ENCODE data around the gene EPN2.

DNA sequence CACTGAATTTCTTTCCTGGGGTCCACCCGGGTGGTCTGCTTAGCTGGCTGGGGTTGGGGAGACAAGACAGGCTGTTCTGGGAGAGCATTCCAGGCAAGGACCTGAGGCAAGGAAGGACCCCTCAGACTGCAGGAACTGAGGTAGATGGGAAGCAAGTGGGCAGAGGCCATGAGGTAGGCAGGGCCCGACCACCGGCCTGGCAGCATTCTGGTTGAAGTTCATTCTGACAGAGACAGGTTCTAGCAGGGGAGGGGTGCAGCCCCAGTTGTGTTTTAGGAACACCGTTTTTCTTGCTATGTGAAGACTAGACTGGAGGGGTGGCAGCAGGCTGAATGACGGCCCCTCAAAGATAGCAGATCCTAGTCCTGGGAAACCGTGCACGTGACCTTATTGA is 107.9 kb downstream of the EPN2 start:
- TF ChIP-seq, protein P1, sequence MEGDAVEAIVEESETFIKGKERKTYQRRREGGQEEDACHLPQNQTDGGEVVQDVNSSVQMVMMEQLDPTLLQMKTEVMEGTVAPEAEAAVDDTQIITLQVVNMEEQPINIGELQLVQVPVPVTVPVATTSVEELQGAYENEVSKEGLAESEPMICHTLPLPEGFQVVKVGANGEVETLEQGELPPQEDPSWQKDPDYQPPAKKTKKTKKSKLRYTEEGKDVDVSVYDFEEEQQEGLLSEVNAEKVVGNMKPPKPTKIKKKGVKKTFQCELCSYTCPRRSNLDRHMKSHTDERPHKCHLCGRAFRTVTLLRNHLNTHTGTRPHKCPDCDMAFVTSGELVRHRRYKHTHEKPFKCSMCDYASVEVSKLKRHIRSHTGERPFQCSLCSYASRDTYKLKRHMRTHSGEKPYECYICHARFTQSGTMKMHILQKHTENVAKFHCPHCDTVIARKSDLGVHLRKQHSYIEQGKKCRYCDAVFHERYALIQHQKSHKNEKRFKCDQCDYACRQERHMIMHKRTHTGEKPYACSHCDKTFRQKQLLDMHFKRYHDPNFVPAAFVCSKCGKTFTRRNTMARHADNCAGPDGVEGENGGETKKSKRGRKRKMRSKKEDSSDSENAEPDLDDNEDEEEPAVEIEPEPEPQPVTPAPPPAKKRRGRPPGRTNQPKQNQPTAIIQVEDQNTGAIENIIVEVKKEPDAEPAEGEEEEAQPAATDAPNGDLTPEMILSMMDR (IDR thresholded peaks at IDR 0.05), result no peak
- TF ChIP-seq POLR2A (IDR thresholded peaks at IDR 0.05), result no peak

Measured in uterus (tissue), 2 donors.